Sigmoid colon (tissue), 4 donors: ENCODE measurements around the gene CENPVL3.

ENCODE experiments used
- EP300 ChIP-seq, 4 donors: sonication (generic); formaldehyde crosslinking; IDR thresholded peaks; one replicate each; pipeline ENCODE4 v1.6.1; 2017; ENCODE audit warnings: antibody characterized with exemption in 4 of 4
- POLR2A ChIP-seq, 2 donors: fragments of 450-650 bp; IDR thresholded peaks; one replicate each; pipeline ENCODE4 v1.6.1; 2016; ENCODE audit warnings: antibody characterized with exemption in 2 of 2, mild to moderate bottlenecking in 2 of 2, moderate library complexity in 2 of 2
- TF ChIP-seq, protein P1 (sequence below), 4 experiments: fragments of 450-650 bp in 3 of 4; fragments of 200-600 bp in 1 of 4; IDR thresholded peaks; one replicate each; pipeline ENCODE4 v1.5.1; 2016 to 2019; ENCODE audit warnings: antibody characterized with exemption in 4 of 4, mild to moderate bottlenecking in 3 of 4, moderate library complexity in 2 of 4

DNA sequence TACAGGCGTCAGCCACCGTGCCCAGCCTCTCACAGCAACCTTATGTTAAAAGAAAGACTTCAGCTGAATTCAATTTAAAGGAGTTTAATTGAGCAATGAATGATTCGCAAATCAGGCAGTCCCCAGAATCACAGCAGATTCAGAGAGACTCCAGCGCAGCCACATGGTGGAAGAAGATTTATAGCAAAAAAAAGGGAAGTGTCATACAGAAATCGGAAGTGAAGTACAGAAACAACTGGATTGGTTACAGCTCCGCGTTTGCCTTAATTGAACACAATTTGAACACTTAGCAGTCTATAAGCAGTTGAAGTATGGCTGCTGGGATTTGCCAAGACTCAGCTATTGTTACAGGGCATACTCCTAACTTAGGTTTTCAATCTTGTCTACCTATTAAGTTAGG lies 19.8 kb downstream of the CENPVL3 start:
- TF ChIP-seq EP300 (IDR thresholded peaks at IDR 0.05): no peak
- TF ChIP-seq, protein P1, sequence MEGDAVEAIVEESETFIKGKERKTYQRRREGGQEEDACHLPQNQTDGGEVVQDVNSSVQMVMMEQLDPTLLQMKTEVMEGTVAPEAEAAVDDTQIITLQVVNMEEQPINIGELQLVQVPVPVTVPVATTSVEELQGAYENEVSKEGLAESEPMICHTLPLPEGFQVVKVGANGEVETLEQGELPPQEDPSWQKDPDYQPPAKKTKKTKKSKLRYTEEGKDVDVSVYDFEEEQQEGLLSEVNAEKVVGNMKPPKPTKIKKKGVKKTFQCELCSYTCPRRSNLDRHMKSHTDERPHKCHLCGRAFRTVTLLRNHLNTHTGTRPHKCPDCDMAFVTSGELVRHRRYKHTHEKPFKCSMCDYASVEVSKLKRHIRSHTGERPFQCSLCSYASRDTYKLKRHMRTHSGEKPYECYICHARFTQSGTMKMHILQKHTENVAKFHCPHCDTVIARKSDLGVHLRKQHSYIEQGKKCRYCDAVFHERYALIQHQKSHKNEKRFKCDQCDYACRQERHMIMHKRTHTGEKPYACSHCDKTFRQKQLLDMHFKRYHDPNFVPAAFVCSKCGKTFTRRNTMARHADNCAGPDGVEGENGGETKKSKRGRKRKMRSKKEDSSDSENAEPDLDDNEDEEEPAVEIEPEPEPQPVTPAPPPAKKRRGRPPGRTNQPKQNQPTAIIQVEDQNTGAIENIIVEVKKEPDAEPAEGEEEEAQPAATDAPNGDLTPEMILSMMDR (IDR thresholded peaks at IDR 0.05): no peak
- TF ChIP-seq POLR2A (IDR thresholded peaks at IDR 0.05): no peak
